ENCODE results near the gene KRTAP4-8.
"Not testable (repeated sequence)": the region's sequence is repeated elsewhere in the genome, so short reads cannot be mapped to it uniquely, and the experiment has no call there.

GRCh38 chr17:41117846-41118386 lies 20.0 kb upstream of the KRTAP4-8 start, which contains the start of gene KRTAP4-11:
- TF ChIP-seq, protein P1, sequence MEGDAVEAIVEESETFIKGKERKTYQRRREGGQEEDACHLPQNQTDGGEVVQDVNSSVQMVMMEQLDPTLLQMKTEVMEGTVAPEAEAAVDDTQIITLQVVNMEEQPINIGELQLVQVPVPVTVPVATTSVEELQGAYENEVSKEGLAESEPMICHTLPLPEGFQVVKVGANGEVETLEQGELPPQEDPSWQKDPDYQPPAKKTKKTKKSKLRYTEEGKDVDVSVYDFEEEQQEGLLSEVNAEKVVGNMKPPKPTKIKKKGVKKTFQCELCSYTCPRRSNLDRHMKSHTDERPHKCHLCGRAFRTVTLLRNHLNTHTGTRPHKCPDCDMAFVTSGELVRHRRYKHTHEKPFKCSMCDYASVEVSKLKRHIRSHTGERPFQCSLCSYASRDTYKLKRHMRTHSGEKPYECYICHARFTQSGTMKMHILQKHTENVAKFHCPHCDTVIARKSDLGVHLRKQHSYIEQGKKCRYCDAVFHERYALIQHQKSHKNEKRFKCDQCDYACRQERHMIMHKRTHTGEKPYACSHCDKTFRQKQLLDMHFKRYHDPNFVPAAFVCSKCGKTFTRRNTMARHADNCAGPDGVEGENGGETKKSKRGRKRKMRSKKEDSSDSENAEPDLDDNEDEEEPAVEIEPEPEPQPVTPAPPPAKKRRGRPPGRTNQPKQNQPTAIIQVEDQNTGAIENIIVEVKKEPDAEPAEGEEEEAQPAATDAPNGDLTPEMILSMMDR (IDR thresholded peaks at IDR 0.05; ENCODE audit: low read depth, low read length, missing input control) = not testable (repeated sequence)
- not testable (repeated sequence) for TF ChIP-seq ATF3 (IDR thresholded peaks at IDR 0.05); RXRA (IDR thresholded peaks at IDR 0.05); EGR1 (IDR thresholded peaks at IDR 0.05; ENCODE audit: low read depth in 2 of 2); FOXA1 (IDR thresholded peaks at IDR 0.05); JUND (IDR thresholded peaks at IDR 0.05); REST (IDR thresholded peaks at IDR 0.05); RAD21 (IDR thresholded peaks at IDR 0.05); HNF4G (IDR thresholded peaks at IDR 0.05); SP1 (IDR thresholded peaks at IDR 0.05); YY1 (IDR thresholded peaks at IDR 0.05); GABPA (IDR thresholded peaks at IDR 0.05 in 1 of 2, conservative IDR thresholded peaks at IDR 0.05 in 1 of 2)
- TF ChIP-seq, protein P2, sequence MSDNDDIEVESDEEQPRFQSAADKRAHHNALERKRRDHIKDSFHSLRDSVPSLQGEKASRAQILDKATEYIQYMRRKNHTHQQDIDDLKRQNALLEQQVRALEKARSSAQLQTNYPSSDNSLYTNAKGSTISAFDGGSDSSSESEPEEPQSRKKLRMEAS (IDR thresholded peaks at IDR 0.05) = not testable (repeated sequence)
